BJ (cell line): ENCODE measurements around the gene EHHADH. TPM values are rescaled to one million over a fixed set of nuclear protein-coding genes. Genes with fewer than 3 reads are reported as not detected.

Experiments
- CTCF ChIA-PET: fragments of 350-600 bp; formaldehyde crosslinking; extraction: SDS; loops from one replicate; lab custom pipeline; 2021; ENCODE audit warnings: antibody characterized with exemption, inconsistent platforms; lab: Yijun Ruan, JAX
- POLR2A ChIA-PET: fragments of 300-600 bp; sonication (Branson Sonifier 250); formaldehyde crosslinking; extraction: SDS; loops from one replicate; lab custom pipeline; 2021; ENCODE audit warnings: antibody characterized with exemption; lab: Charles Lee
- DNase-seq: peaks from one replicate; pipeline ENCODE4 v3.0.0-alpha.2; 2011; ENCODE audit warnings: low read depth
- H3K27me3 ChIP-seq: 2 replicates; pipeline ENCODE4 v1.6.0; 2011; ENCODE audit warnings: low read length; ENCODE audit not compliant: control insufficient read depth, insufficient read depth
- H3K36me3 ChIP-seq: 2 replicates; pipeline ENCODE4 v1.5.1; 2011; ENCODE audit warnings: low read length; ENCODE audit not compliant: control insufficient read depth, insufficient read depth
- H3K4me3 ChIP-seq: 2 replicates; pipeline ENCODE4 v1.5.1; 2011; ENCODE audit warnings: low read depth, mild to moderate bottlenecking, control low read depth, low read length
- CTCF ChIP-seq: IDR thresholded peaks from 2 replicates; pipeline ENCODE4 v1.5.1; 2011; ENCODE audit warnings: low read depth, mild to moderate bottlenecking, control low read depth, inconsistent platforms, low read length, moderate library complexity; ENCODE audit not compliant: insufficient read depth
- polyA plus RNA-seq: library from polyadenylated mRNA; depleted of rRNA; stranded (reverse); fragments of >200 nt; gene quantifications from 2 replicates; pipeline ENCODE4 v1.2.3, GENCODE V29; 2011

EHHADH gene
- polyA plus RNA-seq, 1 experiment = 5.2 TPM

- no peak for TF ChIP-seq CTCF
- POLR2A ChIA-PET = no interaction called here
- Histone ChIP-seq H3K27me3 (no peaks in the 10 kb centered on the region), H3K4me3 (peak overlapping the region; percentile 68), H3K36me3 (no peaks in the 10 kb centered on the region)
- CTCF ChIA-PET = no interaction called here
- DNase-seq = no peak
Observed at GRCh38 chr3:185283374-185283935, 29.6 kb upstream of the EHHADH start.

GRCh38 chr3:185282696-185283373, 29.0 kb upstream of the EHHADH start:
- TF ChIP-seq CTCF = no peak
- no peak for DNase-seq
- Histone ChIP-seq H3K36me3 (no peaks in the 10 kb centered on the region), H3K4me3 (peak overlapping the region; percentile 68), H3K27me3 (no peaks in the 10 kb centered on the region)
- CTCF ChIA-PET = no interaction called here
- POLR2A ChIA-PET = no interaction called here

DNA sequence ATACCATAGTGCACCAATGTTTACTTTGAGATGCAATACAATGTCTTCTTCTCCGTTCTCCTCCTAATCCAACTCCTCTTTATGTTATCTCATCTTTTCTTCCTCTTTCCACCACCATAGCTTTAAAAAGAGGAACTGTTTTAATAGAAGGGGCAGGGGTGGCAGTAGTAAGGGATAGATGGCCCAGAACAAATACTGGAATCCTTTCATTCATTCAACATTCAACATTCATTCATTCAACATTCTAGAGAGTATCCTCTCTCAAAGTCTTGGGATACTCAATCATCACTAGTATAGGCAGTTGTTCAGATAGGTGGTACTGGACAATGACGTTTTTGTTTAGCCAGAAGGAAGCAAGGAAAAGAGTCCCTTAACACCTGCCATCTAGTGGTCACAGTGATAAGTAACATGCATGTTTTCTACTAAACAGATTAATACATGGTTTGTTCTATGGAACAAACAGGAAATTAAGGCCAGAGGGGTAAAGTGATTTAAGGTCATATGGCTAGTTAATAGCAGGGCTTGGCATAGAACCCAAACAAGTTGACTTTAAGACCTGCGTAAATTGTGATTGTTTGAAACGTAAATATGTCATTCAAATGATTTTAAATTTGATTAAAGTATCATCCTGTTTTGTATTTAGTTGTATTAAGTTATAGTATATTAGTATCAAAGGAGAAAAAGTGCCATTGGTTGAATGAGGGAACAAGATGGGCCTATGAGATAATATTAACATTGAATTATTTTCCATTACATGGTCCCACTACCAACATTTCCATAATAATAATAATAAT, 26.9 kb upstream of the EHHADH start:
- POLR2A ChIA-PET = no interaction called here
- DNase-seq = no peak
- Histone ChIP-seq H3K4me3 (no peak overlapping the region), H3K36me3 (no peaks in the 10 kb centered on the region), H3K27me3 (no peaks in the 10 kb centered on the region)
- peak; percentile 75 for TF ChIP-seq CTCF
- CTCF ChIA-PET = interaction anchor here (0.7 to 1.8 kb wide), 10 partner anchors 8 to 199 kb away, joined by 3 to 8 read pairs (median 4); no protein-coding TSS in a partner anchor

DNA sequence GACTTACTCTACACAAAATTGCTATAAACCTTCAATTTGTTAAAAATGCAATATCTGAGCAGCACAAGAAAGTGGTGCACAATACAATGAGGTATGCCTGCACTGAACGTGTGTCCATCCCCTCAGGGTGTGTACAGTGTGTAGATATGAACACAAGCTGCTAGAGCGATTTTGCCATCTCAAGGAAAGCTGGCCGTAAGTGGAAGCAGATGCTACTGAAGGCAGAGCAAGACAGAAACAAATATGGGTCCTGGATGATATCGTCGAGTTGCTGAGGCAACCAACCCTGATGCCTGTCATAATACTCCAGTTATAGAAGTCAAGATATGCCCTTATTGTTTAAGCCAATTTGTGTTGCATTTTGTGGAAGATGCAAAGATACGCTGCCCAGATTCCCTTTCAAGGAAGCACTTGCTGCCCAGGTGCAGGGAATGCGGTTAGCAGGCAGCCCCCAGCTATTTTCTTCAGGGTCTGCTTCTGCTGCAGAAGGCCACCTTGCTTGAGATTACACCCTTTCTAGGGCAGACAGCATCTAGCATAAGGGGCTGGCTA, 25.8 kb upstream of the EHHADH start:
- no peaks in the 10 kb centered on the region for H3K27me3 ChIP-seq
- H3K36me3 ChIP-seq = no peaks in the 10 kb centered on the region
- CTCF ChIA-PET = interaction anchor here (0.6 to 1.8 kb wide), 6 partner anchors 9 to 198 kb away, joined by 3 to 8 read pairs (median 5); no protein-coding TSS in a partner anchor
- TF ChIP-seq CTCF = no peak
- no peak overlapping the region for H3K4me3 ChIP-seq
- POLR2A ChIA-PET = no interaction called here
- DNase-seq = no peak

- Histone ChIP-seq H3K36me3 (no peaks in the 10 kb centered on the region), H3K27me3 (no peaks in the 10 kb centered on the region), H3K4me3 (no peak overlapping the region)
- TF ChIP-seq CTCF = no peak
- DNase-seq = no peak
- CTCF ChIA-PET = no interaction called here
- POLR2A ChIA-PET = no interaction called here
Observed at GRCh38 chr3:185276415-185276814, 22.6 kb upstream of the EHHADH start.
